ENCODE results near the gene ASB13. TPM values are rescaled to one million over a fixed set of nuclear protein-coding genes. Genes with fewer than 3 reads are reported as not detected.

Gene ASB13
- total and polyA plus RNA-seq, 10 of the 15 experiments (the other 5 are each of a cell fraction or from before 2014, with no cell fraction given), result 0.02 to 0.59 (median 0.10) TPM; not detected in 2

DNA sequence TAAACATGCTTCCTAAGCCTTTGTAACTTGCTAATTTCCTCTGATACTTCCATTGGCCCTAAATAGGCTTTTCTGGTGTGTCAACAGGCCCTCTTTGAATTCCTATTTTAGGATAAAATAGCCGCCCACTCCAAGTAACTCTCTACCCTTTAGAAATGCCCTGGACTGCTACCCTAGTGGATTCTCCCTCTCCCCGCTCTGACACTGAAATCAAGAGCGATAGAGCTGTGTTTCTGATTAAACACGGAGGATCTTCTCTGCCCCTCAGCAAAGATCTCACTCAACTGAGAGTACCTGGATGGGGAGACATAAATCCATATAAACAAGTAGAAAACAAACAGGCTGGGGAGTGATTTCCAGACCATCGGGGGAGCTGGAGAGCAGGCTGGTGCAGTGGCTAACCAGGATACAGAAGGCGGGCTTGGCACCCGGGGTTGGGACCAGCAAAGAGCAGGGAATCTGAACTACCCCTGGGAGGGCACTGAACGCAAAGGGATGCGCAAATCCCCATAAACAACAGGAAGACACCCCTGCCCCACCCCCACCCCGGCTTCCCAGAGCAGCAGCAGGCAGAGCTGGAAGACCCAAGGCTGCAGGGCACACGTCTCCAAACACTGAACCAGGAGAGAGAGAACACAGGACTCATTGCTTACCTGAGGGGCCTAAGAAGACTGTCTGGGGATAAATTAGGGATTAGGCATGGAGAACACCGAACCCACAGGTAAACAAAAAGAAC is 2.5 kb downstream of the ASB13 start:
- Histone ChIP-seq H3K9me3 (replicated peaks; ENCODE audit: control insufficient read depth, insufficient read depth, low read length) (no peaks in the 10 kb centered on the region), H3K4me3 (no peak overlapping the region), H3K27ac (ENCODE audit: control insufficient read depth, insufficient read depth) (no peak overlapping the region), H3K27me3 (replicated peaks in 1 of 2; ENCODE audit: control insufficient read depth in 2 of 2, insufficient read depth in 2 of 2, low read length in 1 of 2) (peaks cover 9 to 18% of the 10 kb centered on the region in 2 experiments), H3K9ac (ENCODE audit: control insufficient read depth, insufficient read depth, low read length) (no peak overlapping the region), H2AFZ (ENCODE audit: control insufficient read depth, low read depth, low read length) (no peak overlapping the region), H4K20me1 (ENCODE audit: control insufficient read depth, insufficient read depth) (no peaks in the 10 kb centered on the region), H3K79me2 (ENCODE audit: control insufficient read depth, insufficient read depth, low read length) (no peaks in the 10 kb centered on the region), H3K4me1 (ENCODE audit: control insufficient read depth, insufficient read depth, low read length) (peaks cover 19% of the 10 kb centered on the region), H3K36me3 (ENCODE audit: control insufficient read depth in 2 of 2, insufficient read depth in 2 of 2, low read length in 1 of 2) (no peaks in the 10 kb centered on the region), H3K4me2 (ENCODE audit: control insufficient read depth, insufficient read depth) (no peak overlapping the region)
- ATAC-seq (no peak), FAIRE-seq (no peak), DNase-seq (ENCODE audit: low read depth, low spot score) (no peak)
- intact Hi-C loops (cut with micrococcal nuclease; ENCODE audit: unreplicated experiment), result no loop called here
- 46% methylated on average over 12 of the region's 12 CpGs for WGBS (ENCODE audit: insufficient coverage, insufficient replicate concordance, low lambda C conversion rate, missing lambda C conversion rate)
- POLR2A ChIA-PET, result no interaction called here
- BruUV-seq (replicated peaks), result no TSS peak
- CTCF ChIA-PET, result no interaction called here
- in situ Hi-C loops (cut with MboI), result no loop called here
- RAD21 ChIA-PET (ENCODE audit: unreplicated experiment), result no interaction called here
- SMC1A ChIA-PET (ENCODE audit: uncharacterized antibody, unreplicated experiment), result interaction anchor here (1.7 kb wide), 1 partner anchor 19 kb away, joined by 3 read pairs; no protein-coding TSS in a partner anchor
- no peak for TF ChIP-seq SIX5 (IDR thresholded peaks at IDR 0.05; ENCODE audit: low read depth, low read length, severe bottlenecking)
- no peak for TF ChIP-seq TCF7 (IDR thresholded peaks at IDR 0.05; ENCODE audit: borderline replicate concordance)
- TF ChIP-seq, protein P1, sequence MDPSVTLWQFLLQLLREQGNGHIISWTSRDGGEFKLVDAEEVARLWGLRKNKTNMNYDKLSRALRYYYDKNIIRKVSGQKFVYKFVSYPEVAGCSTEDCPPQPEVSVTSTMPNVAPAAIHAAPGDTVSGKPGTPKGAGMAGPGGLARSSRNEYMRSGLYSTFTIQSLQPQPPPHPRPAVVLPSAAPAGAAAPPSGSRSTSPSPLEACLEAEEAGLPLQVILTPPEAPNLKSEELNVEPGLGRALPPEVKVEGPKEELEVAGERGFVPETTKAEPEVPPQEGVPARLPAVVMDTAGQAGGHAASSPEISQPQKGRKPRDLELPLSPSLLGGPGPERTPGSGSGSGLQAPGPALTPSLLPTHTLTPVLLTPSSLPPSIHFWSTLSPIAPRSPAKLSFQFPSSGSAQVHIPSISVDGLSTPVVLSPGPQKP (IDR thresholded peaks at IDR 0.05; ENCODE audit: low read depth, low read length), result no peak
- no peak for TF ChIP-seq TARDBP (IDR thresholded peaks at IDR 0.05; ENCODE audit: borderline replicate concordance)
- TF ChIP-seq ZNF622 (IDR thresholded peaks at IDR 0.05), result no peak
- TF ChIP-seq, protein P2, sequence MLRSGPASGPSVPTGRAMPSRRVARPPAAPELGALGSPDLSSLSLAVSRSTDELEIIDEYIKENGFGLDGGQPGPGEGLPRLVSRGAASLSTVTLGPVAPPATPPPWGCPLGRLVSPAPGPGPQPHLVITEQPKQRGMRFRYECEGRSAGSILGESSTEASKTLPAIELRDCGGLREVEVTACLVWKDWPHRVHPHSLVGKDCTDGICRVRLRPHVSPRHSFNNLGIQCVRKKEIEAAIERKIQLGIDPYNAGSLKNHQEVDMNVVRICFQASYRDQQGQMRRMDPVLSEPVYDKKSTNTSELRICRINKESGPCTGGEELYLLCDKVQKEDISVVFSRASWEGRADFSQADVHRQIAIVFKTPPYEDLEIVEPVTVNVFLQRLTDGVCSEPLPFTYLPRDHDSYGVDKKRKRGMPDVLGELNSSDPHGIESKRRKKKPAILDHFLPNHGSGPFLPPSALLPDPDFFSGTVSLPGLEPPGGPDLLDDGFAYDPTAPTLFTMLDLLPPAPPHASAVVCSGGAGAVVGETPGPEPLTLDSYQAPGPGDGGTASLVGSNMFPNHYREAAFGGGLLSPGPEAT (IDR thresholded peaks at IDR 0.05; ENCODE audit: low read depth), result no peak
- no peak for TF ChIP-seq PAX5 (IDR thresholded peaks at IDR 0.05; ENCODE audit: borderline replicate concordance, low read depth, low read length)
- TF ChIP-seq CBX5 (IDR thresholded peaks at IDR 0.05; ENCODE audit: low read depth), result no peak
- no peak for TF ChIP-seq ZNF217 (IDR thresholded peaks at IDR 0.05)
- TF ChIP-seq TBL1XR1 (IDR thresholded peaks at IDR 0.05; ENCODE audit: low read depth, low read length), result no peak
